ENCODE measurements around the gene CAND1.
A peak's percentile ranks its signal among the peaks of the same experiment; 100 is the strongest.
"Not testable (repeated sequence)": the region's sequence is repeated elsewhere in the genome, so short reads cannot be mapped to it uniquely, and the experiment has no call there.

CAND1 gene

DNA sequence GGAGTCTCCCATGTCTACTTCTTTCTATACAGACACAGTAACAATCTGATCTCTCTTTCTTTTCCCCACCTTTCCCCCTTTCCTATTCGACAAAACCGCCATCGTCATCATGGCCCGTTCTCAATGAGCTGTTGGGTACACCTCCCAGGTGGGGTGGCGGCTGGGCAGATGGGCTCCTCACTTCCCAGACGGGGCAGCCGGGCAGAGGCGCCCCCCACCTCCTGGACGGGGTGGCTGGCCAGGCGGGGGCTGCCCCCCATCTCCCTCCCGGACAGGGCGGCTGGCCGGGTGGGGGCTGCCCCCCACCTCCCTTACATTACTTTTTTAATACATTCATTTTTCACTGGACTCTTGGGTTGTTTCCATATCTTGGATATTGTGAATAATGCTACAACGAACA lies 71.9 kb downstream of the CAND1 start:
- not testable (repeated sequence) for DNase-seq (ENCODE audit: low read depth)

- no peak for DNase-seq (ENCODE audit: low read depth)
These were observed 76.0 kb downstream of the CAND1 start for GRCh38 chr12:67344979-67345710.

DNA sequence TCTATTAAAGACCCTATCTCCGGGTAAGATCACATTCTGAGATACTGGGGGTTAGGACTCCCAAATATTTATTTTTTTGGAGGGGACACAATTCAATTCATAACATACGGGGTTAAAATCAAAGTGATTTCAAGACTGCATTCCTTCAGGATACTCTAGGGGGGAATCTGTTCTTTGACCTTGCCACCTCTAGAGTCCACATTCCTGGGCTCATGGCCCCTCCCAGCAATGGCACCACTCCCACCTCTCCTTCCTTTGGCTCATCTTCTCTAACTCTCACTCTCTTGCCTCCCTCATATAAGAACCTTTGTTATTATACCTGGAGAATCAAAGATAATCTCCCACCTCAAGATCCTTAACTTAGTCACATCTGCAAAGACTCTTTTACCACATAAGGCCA lies 79.5 kb downstream of the CAND1 start:
- DNase-seq (ENCODE audit: low read depth) = no peak

- no peak for DNase-seq (ENCODE audit: low read depth)
These were observed 83.5 kb downstream of the CAND1 start for GRCh38 chr12:67352682-67353081.

GRCh38 chr12:67354322-67354721 lies 85.2 kb downstream of the CAND1 start:
- no peak for DNase-seq (ENCODE audit: low read depth)

- DNase-seq (ENCODE audit: low read depth) = no peak
These were observed 85.8 kb downstream of the CAND1 start for GRCh38 chr12:67354966-67355365.

GRCh38 chr12:67355428-67356379 lies 86.5 kb downstream of the CAND1 start:
- DNase-seq (ENCODE audit: low read depth) = peak; percentile 44

DNA sequence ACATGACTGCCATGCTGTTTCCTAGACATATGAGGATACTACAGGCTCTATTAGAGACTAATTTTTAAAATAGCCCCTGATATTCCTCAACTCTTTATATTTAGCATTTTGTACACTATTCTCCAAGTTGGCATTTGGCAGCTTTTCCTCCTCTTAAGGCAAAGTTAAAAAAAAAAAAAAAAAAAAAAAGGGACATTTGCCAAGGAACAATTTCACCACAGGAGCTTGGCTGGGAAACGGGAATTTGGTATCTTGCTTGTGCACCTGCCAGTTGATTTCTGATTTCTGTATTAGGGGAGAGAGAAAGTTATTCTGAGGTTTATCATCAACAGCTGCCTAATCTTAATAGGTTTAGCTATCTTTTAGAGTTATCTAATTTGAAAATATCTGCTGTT lies 87.2 kb downstream of the CAND1 start:
- no peak for DNase-seq (ENCODE audit: low read depth)

DNA sequence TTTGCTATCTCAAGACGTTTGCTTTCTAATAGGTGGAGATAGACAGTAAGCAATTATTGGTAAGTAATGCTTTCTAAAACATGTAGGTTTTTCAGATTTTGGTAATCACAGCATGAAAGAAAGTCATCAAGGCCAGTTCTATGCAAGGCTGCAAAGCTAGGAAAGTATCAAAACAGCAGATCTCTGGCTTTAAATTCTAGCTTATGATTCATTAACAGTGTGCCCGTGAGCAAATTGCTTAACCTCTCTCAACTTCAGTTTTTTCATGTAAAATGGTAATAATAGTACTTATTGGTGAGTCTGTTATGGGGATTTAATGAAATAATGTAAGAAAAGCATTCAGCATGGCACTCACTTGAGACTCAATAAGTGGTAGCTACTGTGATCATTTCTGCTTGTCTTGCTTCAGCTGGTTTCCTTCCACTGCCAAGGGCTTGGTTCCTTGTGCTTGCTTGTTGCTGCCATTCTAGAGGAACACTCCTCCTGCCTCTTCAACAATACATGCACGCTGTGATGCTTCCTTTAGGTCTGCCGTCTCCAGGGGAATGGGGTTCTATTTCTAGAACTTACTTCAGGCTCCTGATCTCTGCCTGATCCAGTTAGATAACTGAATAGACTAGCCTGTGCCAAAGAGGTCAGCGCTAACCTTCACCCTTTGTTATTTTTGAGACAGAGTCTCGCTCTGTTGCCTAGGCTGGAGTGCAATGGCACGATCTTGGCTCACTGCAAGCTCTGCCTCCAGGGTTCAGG lies 88.4 kb downstream of the CAND1 start:
- DNase-seq (ENCODE audit: low read depth) = no peak

GRCh38 chr12:67358781-67359338 lies 89.7 kb downstream of the CAND1 start:
- peak; percentile 42 for DNase-seq (ENCODE audit: low read depth)

DNA sequence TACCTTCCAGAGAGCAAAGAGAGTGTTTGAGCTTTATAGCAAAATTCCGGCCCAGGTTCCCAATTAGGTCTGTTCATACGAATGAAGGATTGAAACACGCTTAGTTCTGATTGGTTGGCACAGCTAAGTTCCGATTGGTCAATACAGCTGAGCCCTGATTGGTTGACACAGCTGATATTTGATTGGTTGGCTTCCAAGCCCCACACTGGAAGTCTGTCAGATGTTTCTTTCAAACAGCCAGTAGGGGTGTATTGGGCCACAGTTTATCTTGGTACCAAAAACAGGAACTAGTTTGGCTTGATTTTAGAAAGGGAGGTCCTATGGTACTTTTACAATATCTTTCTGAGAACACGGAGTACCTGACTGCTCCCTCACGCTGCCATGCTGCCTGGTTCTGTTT lies 93.4 kb downstream of the CAND1 start:
- DNase-seq (ENCODE audit: low read depth) = no peak

DNA sequence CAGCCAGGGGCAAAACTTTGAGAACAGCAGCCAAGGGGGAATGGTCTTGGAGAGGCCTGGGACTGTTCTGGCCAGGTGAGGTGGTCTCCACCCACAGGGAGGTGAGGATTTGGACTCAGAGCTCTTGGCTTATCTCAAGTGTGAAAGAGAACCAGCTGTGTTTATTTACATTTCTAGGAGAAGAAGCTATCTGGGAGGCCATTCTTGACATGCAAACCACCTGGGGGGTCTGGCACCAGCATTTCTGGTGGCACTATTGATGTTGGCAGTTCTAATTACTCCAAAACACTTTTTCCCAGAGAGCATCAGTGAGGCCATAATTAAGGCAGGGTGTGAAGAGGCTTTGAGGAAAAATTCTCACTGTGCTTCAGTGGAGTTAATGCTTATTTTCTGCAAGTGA lies 95.1 kb downstream of the CAND1 start:
- no peak for DNase-seq (ENCODE audit: low read depth)

- no peak for DNase-seq (ENCODE audit: low read depth)
These were observed 96.0 kb downstream of the CAND1 start for GRCh38 chr12:67365131-67365530.

- no peak for DNase-seq (ENCODE audit: low read depth)
These were observed 98.7 kb downstream of the CAND1 start for GRCh38 chr12:67367843-67368242.

Data from HS-5 (cell line).